BE2C (cell line): ENCODE results near the gene OOSP1.

Experiments
- DNase-seq: peaks from one replicate; pipeline ENCODE4 v3.0.0-alpha.2; 2020
- H3K27me3 ChIP-seq: fragments of 250-450 bp; sonication (Bioruptor Pico); 2 replicates; pipeline ENCODE4 v1.5.1; 2020; ENCODE audit warnings: mild to moderate bottlenecking
- H3K36me3 ChIP-seq: fragments of 250-450 bp; sonication (Bioruptor Pico); 2 replicates; pipeline ENCODE4 v1.5.1; 2020; ENCODE audit warnings: mild to moderate bottlenecking
- H3K4me1 ChIP-seq: fragments of 250-450 bp; sonication (Bioruptor Pico); 2 replicates; pipeline ENCODE4 v1.5.1; 2020
- H3K4me3 ChIP-seq: 2 replicates; pipeline ENCODE4 v1.5.1; 2011; ENCODE audit warnings: low read depth, low read length
- H3K9me3 ChIP-seq: fragments of 250-450 bp; sonication (Bioruptor Pico); 2 replicates; pipeline ENCODE4 v1.5.1; 2020
- TF ChIP-seq, protein P1 (sequence below): IDR thresholded peaks from 2 replicates; pipeline ENCODE4 v1.5.1; 2012; ENCODE audit warnings: mild to moderate bottlenecking, low read depth, low read length

Gene OOSP1

DNA sequence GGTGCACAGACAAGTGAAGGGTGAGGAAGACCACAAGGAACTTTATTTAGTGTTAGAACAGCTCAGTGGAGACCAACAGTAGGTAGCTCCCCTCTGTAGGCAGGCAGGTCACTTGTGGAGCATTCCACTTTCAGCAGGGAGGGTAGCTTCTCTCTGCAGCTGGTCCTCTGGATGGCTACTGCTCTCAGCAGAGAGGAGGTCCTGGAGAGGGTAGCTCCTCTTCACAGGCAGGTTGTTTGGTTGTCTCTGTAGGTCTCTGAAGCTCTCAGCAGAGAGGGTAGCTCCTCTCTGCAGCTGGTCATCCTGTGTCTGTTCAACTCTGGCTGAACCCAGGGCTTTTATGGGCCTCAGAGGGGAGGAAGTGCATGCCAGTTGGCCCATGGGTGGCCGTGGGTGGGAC, 6.5 kb upstream of the OOSP1 start:
- TF ChIP-seq, protein P1, sequence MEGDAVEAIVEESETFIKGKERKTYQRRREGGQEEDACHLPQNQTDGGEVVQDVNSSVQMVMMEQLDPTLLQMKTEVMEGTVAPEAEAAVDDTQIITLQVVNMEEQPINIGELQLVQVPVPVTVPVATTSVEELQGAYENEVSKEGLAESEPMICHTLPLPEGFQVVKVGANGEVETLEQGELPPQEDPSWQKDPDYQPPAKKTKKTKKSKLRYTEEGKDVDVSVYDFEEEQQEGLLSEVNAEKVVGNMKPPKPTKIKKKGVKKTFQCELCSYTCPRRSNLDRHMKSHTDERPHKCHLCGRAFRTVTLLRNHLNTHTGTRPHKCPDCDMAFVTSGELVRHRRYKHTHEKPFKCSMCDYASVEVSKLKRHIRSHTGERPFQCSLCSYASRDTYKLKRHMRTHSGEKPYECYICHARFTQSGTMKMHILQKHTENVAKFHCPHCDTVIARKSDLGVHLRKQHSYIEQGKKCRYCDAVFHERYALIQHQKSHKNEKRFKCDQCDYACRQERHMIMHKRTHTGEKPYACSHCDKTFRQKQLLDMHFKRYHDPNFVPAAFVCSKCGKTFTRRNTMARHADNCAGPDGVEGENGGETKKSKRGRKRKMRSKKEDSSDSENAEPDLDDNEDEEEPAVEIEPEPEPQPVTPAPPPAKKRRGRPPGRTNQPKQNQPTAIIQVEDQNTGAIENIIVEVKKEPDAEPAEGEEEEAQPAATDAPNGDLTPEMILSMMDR: no peak
- H3K9me3 ChIP-seq: no peaks in the 10 kb centered on the region
- DNase-seq: no peak
- no peak overlapping the region for H3K4me3 ChIP-seq
- H3K27me3 ChIP-seq: no peaks in the 10 kb centered on the region
- H3K36me3 ChIP-seq: no peaks in the 10 kb centered on the region
- H3K4me1 ChIP-seq: no peaks in the 10 kb centered on the region

DNA sequence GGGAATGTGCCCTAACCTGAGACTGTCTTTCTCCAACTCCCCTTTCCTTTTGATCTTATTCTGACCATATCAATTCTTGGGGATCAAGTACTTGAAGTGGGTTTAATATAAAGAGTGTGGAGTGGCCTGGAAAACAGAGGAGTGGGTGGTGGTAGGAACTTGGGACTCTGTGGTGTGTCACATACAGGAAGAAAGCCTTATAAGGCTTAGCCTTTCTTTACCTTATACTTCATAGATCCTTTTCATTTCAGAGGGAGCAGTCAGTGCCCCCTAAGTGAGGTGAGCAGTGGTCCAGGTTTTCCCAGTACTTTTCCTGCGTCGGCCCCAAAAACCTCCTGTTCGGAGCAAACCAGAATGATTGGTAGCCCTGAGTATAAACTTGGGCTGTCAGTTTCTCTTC, 486 bp downstream of the OOSP1 start:
- no peak overlapping the region for H3K4me3 ChIP-seq
- TF ChIP-seq, protein P1: no peak

DNA sequence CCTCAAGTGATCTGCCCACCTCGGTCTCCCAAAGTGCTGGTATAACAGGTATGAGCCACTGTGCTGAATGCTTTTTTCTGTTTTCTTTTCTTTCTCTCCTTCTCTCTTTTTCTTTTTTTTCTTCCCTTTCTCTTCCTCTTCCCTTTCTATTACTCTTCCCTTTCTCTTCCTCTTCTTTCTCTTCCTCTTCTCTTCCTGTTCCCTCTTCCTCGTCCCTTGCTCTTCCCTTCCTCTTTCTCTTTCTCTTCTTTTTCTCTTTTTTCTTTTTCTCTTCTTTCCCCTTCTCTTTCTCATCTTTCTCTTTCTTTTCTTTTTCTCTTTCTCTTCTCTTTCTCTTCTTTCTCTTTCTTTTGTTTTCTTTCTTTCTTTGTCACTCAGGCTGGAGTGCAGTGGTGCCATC, 1.2 kb downstream of the OOSP1 start:
- no peaks in the 10 kb centered on the region for H3K9me3 ChIP-seq
- no peaks in the 10 kb centered on the region for H3K27me3 ChIP-seq
- no peaks in the 10 kb centered on the region for H3K36me3 ChIP-seq
- no peaks in the 10 kb centered on the region for H3K4me1 ChIP-seq
- DNase-seq: no peak
- TF ChIP-seq, protein P1: no peak
- H3K4me3 ChIP-seq: no peak overlapping the region

More for the DNA sequence above, 486 bp downstream of the OOSP1 start:
- H3K9me3 ChIP-seq: no peaks in the 10 kb centered on the region
- H3K27me3 ChIP-seq: no peaks in the 10 kb centered on the region
- no peaks in the 10 kb centered on the region for H3K4me1 ChIP-seq
- H3K36me3 ChIP-seq: no peaks in the 10 kb centered on the region
- DNase-seq: no peak

DNA sequence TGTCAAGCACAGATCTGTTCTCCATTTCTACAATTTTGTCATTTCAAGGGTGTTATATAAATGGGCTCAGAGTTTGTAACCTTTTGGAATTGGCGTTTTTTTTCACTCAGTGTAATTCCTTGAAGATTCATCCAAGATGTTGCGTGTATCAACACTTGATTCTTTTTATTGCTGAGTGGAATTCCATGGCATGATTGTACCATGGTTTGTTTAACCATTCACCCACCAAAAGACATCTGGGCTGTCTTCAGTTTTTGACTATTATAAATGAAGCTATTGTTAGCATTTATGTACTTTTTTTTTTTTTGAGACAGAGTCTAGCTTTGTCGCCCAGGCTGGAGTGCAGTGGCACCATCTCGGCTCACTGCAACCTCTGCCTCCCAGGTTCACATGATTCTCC, 2.9 kb downstream of the OOSP1 start:
- no peak for DNase-seq
- no peaks in the 10 kb centered on the region for H3K4me1 ChIP-seq
- H3K4me3 ChIP-seq: no peak overlapping the region
- TF ChIP-seq, protein P1: no peak
- H3K9me3 ChIP-seq: no peaks in the 10 kb centered on the region
- H3K36me3 ChIP-seq: no peaks in the 10 kb centered on the region
- H3K27me3 ChIP-seq: no peaks in the 10 kb centered on the region

DNA sequence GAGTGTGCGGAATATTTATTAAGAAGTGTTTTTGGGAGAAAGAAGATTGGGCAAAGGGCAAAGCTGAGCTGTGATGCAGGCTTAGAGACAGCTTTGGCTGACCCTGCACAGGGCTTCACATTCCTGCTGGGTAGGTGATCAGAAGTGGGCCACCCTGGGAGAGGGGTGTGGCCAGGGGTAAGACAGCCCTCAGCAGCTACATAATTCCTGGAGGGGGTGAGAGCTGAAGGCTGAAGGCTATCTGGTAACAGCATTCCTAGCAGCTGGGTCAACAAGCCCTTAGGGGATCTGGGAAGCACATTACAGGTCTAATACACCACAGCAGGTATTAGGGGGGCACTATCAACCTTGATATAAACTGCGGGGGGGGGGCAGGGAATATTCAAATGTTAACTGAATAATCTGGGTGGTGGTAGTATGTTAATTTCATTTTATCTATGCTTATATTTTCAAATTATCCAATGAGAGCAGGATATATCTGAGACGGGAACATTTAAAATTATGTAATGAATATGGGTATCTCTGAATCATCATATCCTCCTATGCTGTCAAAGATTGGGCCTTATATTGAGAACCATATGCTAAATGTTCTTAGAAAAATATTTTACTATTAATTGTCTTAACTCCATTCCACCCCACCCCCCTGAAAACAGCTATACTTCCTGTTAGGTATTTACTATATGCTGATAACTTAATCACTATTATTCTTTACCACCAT, 5.9 kb downstream of the OOSP1 start:
- Histone ChIP-seq H3K4me1 (no peaks in the 10 kb centered on the region), H3K36me3 (no peaks in the 10 kb centered on the region), H3K9me3 (no peaks in the 10 kb centered on the region), H3K4me3 (no peak overlapping the region), H3K27me3 (no peaks in the 10 kb centered on the region)
- no peak for DNase-seq
- TF ChIP-seq, protein P1: no peak

DNA sequence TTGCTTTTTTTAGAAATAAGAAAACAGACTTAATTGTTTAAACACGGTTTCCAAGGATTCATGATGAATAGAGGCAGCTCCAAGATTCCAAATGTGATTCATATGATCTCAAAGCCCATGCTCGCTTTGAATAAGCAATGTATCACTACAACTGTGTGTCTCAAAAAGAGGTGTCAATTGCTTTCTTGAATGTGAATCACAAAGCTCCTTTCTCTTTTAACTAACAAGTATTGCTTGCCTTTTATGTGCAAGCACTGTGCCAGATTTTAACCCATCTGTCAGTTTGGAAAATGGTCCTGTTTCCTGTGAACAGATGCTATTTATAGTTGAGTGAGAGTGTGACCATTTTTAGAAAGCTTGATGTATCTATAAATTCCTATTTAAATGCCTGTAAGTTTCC, 6.5 kb downstream of the OOSP1 start:
- H3K36me3 ChIP-seq: no peaks in the 10 kb centered on the region
- no peaks in the 10 kb centered on the region for H3K27me3 ChIP-seq
- TF ChIP-seq, protein P1: no peak
- no peak for DNase-seq
- no peaks in the 10 kb centered on the region for H3K9me3 ChIP-seq
- no peaks in the 10 kb centered on the region for H3K4me1 ChIP-seq
- H3K4me3 ChIP-seq: no peak overlapping the region
